ENCODE measurements around the gene SYNE2.
"Not testable (repeated sequence)": the region's sequence is repeated elsewhere in the genome, so short reads cannot be mapped to it uniquely, and the experiment has no call there.

SYNE2 gene

GRCh38 chr14:64200170-64200569 lies 347.4 kb downstream of the SYNE2 start:
- in situ Hi-C loops (cut with MboI; ENCODE audit: low pct_unique_long_range_greater_than_20kb, low sequenced_read_pairs), result no loop called here
- no peak for DNase-seq

GRCh38 chr14:64201296-64201695 lies 348.5 kb downstream of the SYNE2 start:
- in situ Hi-C loops (cut with MboI; ENCODE audit: low pct_unique_long_range_greater_than_20kb, low sequenced_read_pairs), result no loop called here
- no peak for DNase-seq

GRCh38 chr14:64201921-64202545 lies 349.2 kb downstream of the SYNE2 start:
- in situ Hi-C loops (cut with MboI; ENCODE audit: low pct_unique_long_range_greater_than_20kb, low sequenced_read_pairs), result no loop called here
- no peak for DNase-seq

GRCh38 chr14:64202716-64203115 lies 349.9 kb downstream of the SYNE2 start:
- in situ Hi-C loops (cut with MboI; ENCODE audit: low pct_unique_long_range_greater_than_20kb, low sequenced_read_pairs), result no loop called here
- no peak for DNase-seq

- in situ Hi-C loops (cut with MboI; ENCODE audit: low pct_unique_long_range_greater_than_20kb, low sequenced_read_pairs), result no loop called here
- no peak for DNase-seq
Observed at GRCh38 chr14:64203366-64204006, 350.7 kb downstream of the SYNE2 start.

GRCh38 chr14:64208261-64208660 lies 355.5 kb downstream of the SYNE2 start:
- in situ Hi-C loops (cut with MboI; ENCODE audit: low pct_unique_long_range_greater_than_20kb, low sequenced_read_pairs), result no loop called here
- DNase-seq, result no peak

GRCh38 chr14:64208981-64209380 lies 356.2 kb downstream of the SYNE2 start:
- no peak for DNase-seq
- in situ Hi-C loops (cut with MboI; ENCODE audit: low pct_unique_long_range_greater_than_20kb, low sequenced_read_pairs), result no loop called here

GRCh38 chr14:64209444-64210131 lies 356.8 kb downstream of the SYNE2 start:
- in situ Hi-C loops (cut with MboI; ENCODE audit: low pct_unique_long_range_greater_than_20kb, low sequenced_read_pairs), result no loop called here
- DNase-seq, result peak; percentile 55

- in situ Hi-C loops (cut with MboI; ENCODE audit: low pct_unique_long_range_greater_than_20kb, low sequenced_read_pairs), result no loop called here
- no peak for DNase-seq
Observed at GRCh38 chr14:64210216-64210615, 357.4 kb downstream of the SYNE2 start.

- in situ Hi-C loops (cut with MboI; ENCODE audit: low pct_unique_long_range_greater_than_20kb, low sequenced_read_pairs); DNase-seq: not testable (repeated sequence)
Observed at GRCh38 chr14:64210912-64211311, 358.1 kb downstream of the SYNE2 start.

GRCh38 chr14:64212666-64213065 lies 359.9 kb downstream of the SYNE2 start:
- DNase-seq, result no peak
- in situ Hi-C loops (cut with MboI; ENCODE audit: low pct_unique_long_range_greater_than_20kb, low sequenced_read_pairs), result no loop called here

GRCh38 chr14:64213086-64213485 lies 360.3 kb downstream of the SYNE2 start:
- in situ Hi-C loops (cut with MboI; ENCODE audit: low pct_unique_long_range_greater_than_20kb, low sequenced_read_pairs), result no loop called here

GRCh38 chr14:64213853-64214570 lies 361.2 kb downstream of the SYNE2 start:
- no peak for DNase-seq
- in situ Hi-C loops (cut with MboI; ENCODE audit: low pct_unique_long_range_greater_than_20kb, low sequenced_read_pairs), result no loop called here

More at GRCh38 chr14:64213086-64213485, 360.3 kb downstream of the SYNE2 start:
- no peak for DNase-seq

GRCh38 chr14:64215274-64215673 lies 362.5 kb downstream of the SYNE2 start:
- in situ Hi-C loops (cut with MboI; ENCODE audit: low pct_unique_long_range_greater_than_20kb, low sequenced_read_pairs), result no loop called here
- DNase-seq, result no peak

- in situ Hi-C loops (cut with MboI; ENCODE audit: low pct_unique_long_range_greater_than_20kb, low sequenced_read_pairs), result no loop called here
- no peak for DNase-seq
Observed at GRCh38 chr14:64215978-64216377, 363.2 kb downstream of the SYNE2 start.

- DNase-seq, result no peak
- in situ Hi-C loops (cut with MboI; ENCODE audit: low pct_unique_long_range_greater_than_20kb, low sequenced_read_pairs), result no loop called here
Observed at GRCh38 chr14:64217308-64217707, 364.5 kb downstream of the SYNE2 start.

GRCh38 chr14:64217834-64218233 lies 365.0 kb downstream of the SYNE2 start:
- in situ Hi-C loops (cut with MboI; ENCODE audit: low pct_unique_long_range_greater_than_20kb, low sequenced_read_pairs), result no loop called here
- DNase-seq, result no peak

GRCh38 chr14:64218344-64219240 lies 365.8 kb downstream of the SYNE2 start:
- in situ Hi-C loops (cut with MboI; ENCODE audit: low pct_unique_long_range_greater_than_20kb, low sequenced_read_pairs), result no loop called here
- DNase-seq, result no peak

- DNase-seq, result no peak
- in situ Hi-C loops (cut with MboI; ENCODE audit: low pct_unique_long_range_greater_than_20kb, low sequenced_read_pairs), result no loop called here
Observed at GRCh38 chr14:64220056-64220455, 367.3 kb downstream of the SYNE2 start.
